HFF-Myc (cell line): Measurements from ENCODE around the gene FBN2.

ENCODE experiments used
- DNase-seq: peaks from one replicate; pipeline ENCODE4 v3.0.0-alpha.2; 2011; ENCODE audit warnings: low read depth; ENCODE audit errors: extremely low read depth
- H3K4me3 ChIP-seq: replicated peaks from 2 replicates; pipeline ENCODE4 v1.5.1; 2011; ENCODE audit warnings: low read depth, mild to moderate bottlenecking, control low read depth, low read length
- TF ChIP-seq, protein P1 (sequence below): IDR thresholded peaks from 2 replicates; pipeline ENCODE4 v1.5.1; 2012; ENCODE audit warnings: mild to moderate bottlenecking, low read depth, low read length, control low read depth; ENCODE audit errors: missing control alignments

FBN2 gene

DNA sequence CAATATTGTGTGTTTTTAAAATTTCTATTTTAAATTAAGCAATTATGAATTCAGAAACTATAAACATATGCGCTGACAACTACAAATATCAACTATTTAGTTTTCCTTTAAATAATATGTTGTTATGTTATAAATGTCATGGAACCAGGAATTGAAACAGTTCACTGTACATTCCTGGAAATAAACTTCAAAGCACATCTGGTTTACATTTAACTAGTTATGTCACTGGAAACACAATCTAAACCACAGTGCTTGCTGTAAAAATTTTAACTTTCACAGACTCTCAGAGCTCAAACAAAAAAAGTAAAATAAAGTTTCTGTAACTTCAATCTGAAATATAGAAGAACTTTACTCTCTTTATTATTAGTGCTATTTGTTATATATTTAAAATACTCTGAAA, 179.2 kb downstream of the FBN2 start:
- DNase-seq, result no peak
- H3K4me3 ChIP-seq, result no peak overlapping the region
- TF ChIP-seq, protein P1, sequence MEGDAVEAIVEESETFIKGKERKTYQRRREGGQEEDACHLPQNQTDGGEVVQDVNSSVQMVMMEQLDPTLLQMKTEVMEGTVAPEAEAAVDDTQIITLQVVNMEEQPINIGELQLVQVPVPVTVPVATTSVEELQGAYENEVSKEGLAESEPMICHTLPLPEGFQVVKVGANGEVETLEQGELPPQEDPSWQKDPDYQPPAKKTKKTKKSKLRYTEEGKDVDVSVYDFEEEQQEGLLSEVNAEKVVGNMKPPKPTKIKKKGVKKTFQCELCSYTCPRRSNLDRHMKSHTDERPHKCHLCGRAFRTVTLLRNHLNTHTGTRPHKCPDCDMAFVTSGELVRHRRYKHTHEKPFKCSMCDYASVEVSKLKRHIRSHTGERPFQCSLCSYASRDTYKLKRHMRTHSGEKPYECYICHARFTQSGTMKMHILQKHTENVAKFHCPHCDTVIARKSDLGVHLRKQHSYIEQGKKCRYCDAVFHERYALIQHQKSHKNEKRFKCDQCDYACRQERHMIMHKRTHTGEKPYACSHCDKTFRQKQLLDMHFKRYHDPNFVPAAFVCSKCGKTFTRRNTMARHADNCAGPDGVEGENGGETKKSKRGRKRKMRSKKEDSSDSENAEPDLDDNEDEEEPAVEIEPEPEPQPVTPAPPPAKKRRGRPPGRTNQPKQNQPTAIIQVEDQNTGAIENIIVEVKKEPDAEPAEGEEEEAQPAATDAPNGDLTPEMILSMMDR, result no peak

DNA sequence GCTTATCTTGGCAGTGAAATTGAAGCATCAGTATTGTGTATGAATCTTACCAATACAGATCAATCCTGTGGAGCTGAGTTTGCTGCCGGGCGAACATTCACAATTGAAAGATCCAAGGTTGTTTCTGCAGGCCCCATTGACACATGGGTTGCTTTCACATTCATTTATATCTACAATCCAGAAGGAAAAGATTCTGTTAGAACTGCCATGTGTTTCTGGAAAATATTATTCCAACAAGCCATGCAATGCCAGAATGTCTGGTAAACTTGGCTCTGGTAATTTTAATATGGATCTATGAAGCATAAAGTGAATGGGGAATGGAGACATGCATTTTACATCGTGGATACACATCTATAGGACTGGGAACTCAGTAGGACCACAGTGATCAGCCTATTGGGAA, 180.8 kb downstream of the FBN2 start:
- DNase-seq, result no peak
- H3K4me3 ChIP-seq, result no peak overlapping the region
- TF ChIP-seq, protein P1, result no peak

GRCh38 chr5:128355961-128356360, 182.1 kb downstream of the FBN2 start:
- no peak for DNase-seq
- no peak overlapping the region for H3K4me3 ChIP-seq
- TF ChIP-seq, protein P1, result no peak

GRCh38 chr5:128353441-128354107, 184.5 kb downstream of the FBN2 start:
- TF ChIP-seq, protein P1, result no peak
- H3K4me3 ChIP-seq, result no peak overlapping the region
- DNase-seq, result no peak

- DNase-seq, result no peak
- TF ChIP-seq, protein P1, result no peak
Measured at GRCh38 chr5:128350705-128351104, 187.3 kb downstream of the FBN2 start.

GRCh38 chr5:128349044-128349858, 188.8 kb downstream of the FBN2 start:
- TF ChIP-seq, protein P1, result no peak
- H3K4me3 ChIP-seq, result no peak overlapping the region
- peak; percentile 20 for DNase-seq

More at GRCh38 chr5:128350705-128351104, 187.3 kb downstream of the FBN2 start:
- no peak overlapping the region for H3K4me3 ChIP-seq
